NCI-H1436 (cell line): ENCODE measurements around the gene SAMD4A.
"Not testable (repeated sequence)": the region's sequence is repeated elsewhere in the genome, so short reads cannot be mapped to it uniquely, and the experiment has no call there.

ENCODE experiments used
- DNase-seq: peaks from one replicate; lab custom pipeline; 2025; lab: John Stamatoyannopoulos, UW

SAMD4A gene

GRCh38 chr14:54735424-54735823 lies 168.5 kb downstream of the SAMD4A start:
- DNase-seq, result no peak

GRCh38 chr14:54737132-54737711 lies 170.3 kb downstream of the SAMD4A start:
- no peak for DNase-seq

GRCh38 chr14:54738009-54738408 lies 171.1 kb downstream of the SAMD4A start:
- no peak for DNase-seq

- DNase-seq, result no peak
Observed at GRCh38 chr14:54739514-54739913, 172.6 kb downstream of the SAMD4A start.

- DNase-seq, result no peak
Observed at GRCh38 chr14:54742492-54743350, 175.8 kb downstream of the SAMD4A start.

- DNase-seq, result no peak
Observed at GRCh38 chr14:54743382-54743781, 176.5 kb downstream of the SAMD4A start.

GRCh38 chr14:54746019-54746418 lies 179.1 kb downstream of the SAMD4A start:
- no peak for DNase-seq

GRCh38 chr14:54747616-54748015 lies 180.7 kb downstream of the SAMD4A start:
- no peak for DNase-seq

- no peak for DNase-seq
Observed at GRCh38 chr14:54749180-54749579, 182.3 kb downstream of the SAMD4A start.

- DNase-seq, result no peak
Observed at GRCh38 chr14:54749727-54750126, 182.8 kb downstream of the SAMD4A start.

GRCh38 chr14:54752611-54753010 lies 185.7 kb downstream of the SAMD4A start:
- DNase-seq, result not testable (repeated sequence)

- not testable (repeated sequence) for DNase-seq
Observed at GRCh38 chr14:54753396-54753795, 186.5 kb downstream of the SAMD4A start.

- no peak for DNase-seq
Observed at GRCh38 chr14:54754116-54754622, 187.2 kb downstream of the SAMD4A start.

GRCh38 chr14:54754623-54755386 lies 187.9 kb downstream of the SAMD4A start:
- no peak for DNase-seq

GRCh38 chr14:54756656-54757392 lies 189.9 kb downstream of the SAMD4A start:
- DNase-seq, result no peak

GRCh38 chr14:54758041-54758440 lies 191.1 kb downstream of the SAMD4A start:
- no peak for DNase-seq

GRCh38 chr14:54759982-54760585 lies 193.2 kb downstream of the SAMD4A start:
- DNase-seq, result no peak

GRCh38 chr14:54760866-54761575 lies 194.1 kb downstream of the SAMD4A start:
- DNase-seq, result no peak

- no peak for DNase-seq
Observed at GRCh38 chr14:54761835-54762234, 194.9 kb downstream of the SAMD4A start.

GRCh38 chr14:54762296-54762695 lies 195.4 kb downstream of the SAMD4A start:
- no peak for DNase-seq

GRCh38 chr14:54763761-54764160 lies 196.8 kb downstream of the SAMD4A start:
- DNase-seq, result no peak
